Neural progenitor cell (in vitro differentiated cells): ENCODE data around the gene CDK5RAP3. TPM values are rescaled to one million over a fixed set of nuclear protein-coding genes. Genes with fewer than 3 reads are reported as not detected.
A peak's percentile ranks its signal among the peaks of the same experiment; 100 is the strongest.

Source experiments
- DNase-seq: peaks from one replicate; pipeline ENCODE4 v3.0.0-alpha.2; 2016; ENCODE audit warnings: low spot score
- H2AFZ ChIP-seq: fragments of 200-600 bp; sonication (generic); replicated peaks from 2 replicates; pipeline ENCODE4 v1.6.1; 2016; ENCODE audit warnings: antibody characterized with exemption
- H3F3A ChIP-seq: fragments of 200-600 bp; sonication (generic); 2 replicates; pipeline ENCODE4 v1.6.1; 2016; ENCODE audit warnings: antibody characterized with exemption, low read depth
- H3K27ac ChIP-seq: fragments of 200-600 bp; sonication (generic); 2 replicates; pipeline ENCODE4 v1.5.1; 2016; ENCODE audit warnings: mild to moderate bottlenecking
- H3K27me3 ChIP-seq: fragments of 200-600 bp; sonication (generic); 2 replicates; pipeline ENCODE4 v1.6.1; 2016; ENCODE audit warnings: mild to moderate bottlenecking, moderate library complexity
- H3K36me3 ChIP-seq: fragments of 200-600 bp; sonication (generic); 2 replicates; pipeline ENCODE4 v1.5.1; 2016
- H3K4me1 ChIP-seq: fragments of 200-600 bp; sonication (generic); 2 replicates; pipeline ENCODE4 v1.6.1; 2016; ENCODE audit warnings: mixed run types
- H3K4me2 ChIP-seq: fragments of 200-600 bp; sonication (generic); 2 replicates; pipeline ENCODE4 v1.6.1; 2016
- H3K4me3 ChIP-seq: fragments of 200-600 bp; sonication (generic); 2 replicates; pipeline ENCODE4 v1.5.1; 2016
- H3K79me2 ChIP-seq: fragments of 200-600 bp; sonication (generic); 2 replicates; pipeline ENCODE4 v1.6.1; 2016; ENCODE audit warnings: low read depth
- H3K9ac ChIP-seq: fragments of 200-600 bp; sonication (generic); 2 replicates; pipeline ENCODE4 v1.6.1; 2016
- H3K9me3 ChIP-seq: fragments of 200-600 bp; sonication (generic); 2 replicates; pipeline ENCODE4 v1.5.1; 2016; ENCODE audit warnings: low read depth
- H4K20me1 ChIP-seq: fragments of 200-600 bp; sonication (generic); 2 replicates; pipeline ENCODE4 v1.6.1; 2016; ENCODE audit warnings: low read depth
- H3K27ac Mint-ChIP-seq: 3 replicates; pipeline ENCODE4 v1.8.0; 2021; ENCODE audit warnings: mixed read lengths
- H3K27me3 Mint-ChIP-seq: 2 replicates; pipeline ENCODE4 v1.8.0; 2022; ENCODE audit warnings: low read depth, mild to moderate bottlenecking, inconsistent platforms, moderate library complexity, mixed read lengths; ENCODE audit not compliant: insufficient read depth
- H3K36me3 Mint-ChIP-seq: 3 replicates; pipeline ENCODE4 v1.8.0; 2021; ENCODE audit warnings: mixed read lengths
- H3K4me1 Mint-ChIP-seq: 3 replicates; pipeline ENCODE4 v1.8.0; 2021; ENCODE audit warnings: mixed read lengths
- H3K4me3 Mint-ChIP-seq: 3 replicates; pipeline ENCODE4 v1.8.0; 2021; ENCODE audit warnings: mild to moderate bottlenecking, moderate library complexity, mixed read lengths
- H3K9me3 Mint-ChIP-seq: 3 replicates; pipeline ENCODE4 v1.8.0; 2020; ENCODE audit warnings: mixed read lengths
- EZH2 ChIP-seq: fragments of 200-600 bp; sonication (generic); IDR thresholded peaks from 2 replicates; pipeline ENCODE4 v1.6.1; 2017; ENCODE audit warnings: antibody characterized with exemption, mild to moderate bottlenecking, moderate library complexity
- EZH2phosphoT487 ChIP-seq: fragments of 200-600 bp; sonication (generic); IDR thresholded peaks from 2 replicates; pipeline ENCODE4 v1.6.1; 2017; ENCODE audit warnings: antibody characterized with exemption
- total RNA-seq: library from RNA; depleted of rRNA; stranded (reverse); fragments of >200 nt; gene quantifications from 2 replicates; pipeline ENCODE4 v1.2.3, GENCODE V29; 2015; ENCODE audit warnings: low replicate concordance
- TF ChIP-seq, protein P1 (sequence below): fragments of 200-600 bp; sonication (generic); IDR thresholded peaks from 2 replicates; pipeline ENCODE4 v1.5.1; 2017; ENCODE audit warnings: antibody characterized with exemption, mild to moderate bottlenecking

CDK5RAP3 gene
- total RNA-seq, 1 donor from 2014 or later: 104 TPM

DNA sequence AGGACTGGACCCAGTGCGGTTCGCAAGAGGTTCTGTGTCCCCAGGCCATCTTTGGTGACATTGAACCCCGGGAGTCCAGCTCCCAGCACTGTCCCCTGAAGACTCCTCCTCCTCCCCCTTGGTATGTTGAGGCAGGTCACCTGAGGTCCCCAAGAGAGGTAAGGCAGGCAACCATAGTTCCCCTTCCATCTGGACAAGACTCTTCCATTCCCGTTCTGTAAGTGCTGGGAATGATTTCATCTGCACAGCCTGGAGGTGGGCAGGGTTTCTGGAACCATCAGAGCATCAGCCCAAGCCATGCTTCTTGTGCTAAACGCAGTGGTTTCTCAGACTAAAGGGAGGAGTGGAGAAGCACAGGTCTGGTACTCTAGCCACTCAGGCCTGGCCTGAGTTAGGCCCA lies 41.7 kb downstream of the CDK5RAP3 start:
- H3K4me3 Mint-ChIP-seq: peak overlapping the region; percentile 53
- H3K4me2 ChIP-seq: peak overlapping the region; percentile 97
- H3K79me2 ChIP-seq: no peaks in the 10 kb centered on the region
- H3K27ac Mint-ChIP-seq: peak overlapping the region; percentile 95
- peaks cover 59% of the 10 kb centered on the region for H3K4me1 ChIP-seq
- no peak overlapping the region for H3K9ac ChIP-seq
- no peaks in the 10 kb centered on the region for H3K36me3 ChIP-seq
- H3K27ac ChIP-seq: no peak overlapping the region
- TF ChIP-seq, protein P1, sequence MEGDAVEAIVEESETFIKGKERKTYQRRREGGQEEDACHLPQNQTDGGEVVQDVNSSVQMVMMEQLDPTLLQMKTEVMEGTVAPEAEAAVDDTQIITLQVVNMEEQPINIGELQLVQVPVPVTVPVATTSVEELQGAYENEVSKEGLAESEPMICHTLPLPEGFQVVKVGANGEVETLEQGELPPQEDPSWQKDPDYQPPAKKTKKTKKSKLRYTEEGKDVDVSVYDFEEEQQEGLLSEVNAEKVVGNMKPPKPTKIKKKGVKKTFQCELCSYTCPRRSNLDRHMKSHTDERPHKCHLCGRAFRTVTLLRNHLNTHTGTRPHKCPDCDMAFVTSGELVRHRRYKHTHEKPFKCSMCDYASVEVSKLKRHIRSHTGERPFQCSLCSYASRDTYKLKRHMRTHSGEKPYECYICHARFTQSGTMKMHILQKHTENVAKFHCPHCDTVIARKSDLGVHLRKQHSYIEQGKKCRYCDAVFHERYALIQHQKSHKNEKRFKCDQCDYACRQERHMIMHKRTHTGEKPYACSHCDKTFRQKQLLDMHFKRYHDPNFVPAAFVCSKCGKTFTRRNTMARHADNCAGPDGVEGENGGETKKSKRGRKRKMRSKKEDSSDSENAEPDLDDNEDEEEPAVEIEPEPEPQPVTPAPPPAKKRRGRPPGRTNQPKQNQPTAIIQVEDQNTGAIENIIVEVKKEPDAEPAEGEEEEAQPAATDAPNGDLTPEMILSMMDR: no peak
- TF ChIP-seq EZH2: no peak
- TF ChIP-seq EZH2phosphoT487: no peak
- no peak for DNase-seq
- H3K4me3 ChIP-seq: no peak overlapping the region
- no peak overlapping the region for H2AFZ ChIP-seq
- no peaks in the 10 kb centered on the region for H4K20me1 ChIP-seq
- peaks cover 73% of the 10 kb centered on the region for H3K4me1 Mint-ChIP-seq
- H3K27me3 ChIP-seq: no peaks in the 10 kb centered on the region
- peaks cover 9% of the 10 kb centered on the region for H3K27me3 Mint-ChIP-seq
- no peaks in the 10 kb centered on the region for H3K9me3 Mint-ChIP-seq
- peaks cover 54% of the 10 kb centered on the region for H3F3A ChIP-seq
- H3K9me3 ChIP-seq: no peaks in the 10 kb centered on the region
- no peaks in the 10 kb centered on the region for H3K36me3 Mint-ChIP-seq

DNA sequence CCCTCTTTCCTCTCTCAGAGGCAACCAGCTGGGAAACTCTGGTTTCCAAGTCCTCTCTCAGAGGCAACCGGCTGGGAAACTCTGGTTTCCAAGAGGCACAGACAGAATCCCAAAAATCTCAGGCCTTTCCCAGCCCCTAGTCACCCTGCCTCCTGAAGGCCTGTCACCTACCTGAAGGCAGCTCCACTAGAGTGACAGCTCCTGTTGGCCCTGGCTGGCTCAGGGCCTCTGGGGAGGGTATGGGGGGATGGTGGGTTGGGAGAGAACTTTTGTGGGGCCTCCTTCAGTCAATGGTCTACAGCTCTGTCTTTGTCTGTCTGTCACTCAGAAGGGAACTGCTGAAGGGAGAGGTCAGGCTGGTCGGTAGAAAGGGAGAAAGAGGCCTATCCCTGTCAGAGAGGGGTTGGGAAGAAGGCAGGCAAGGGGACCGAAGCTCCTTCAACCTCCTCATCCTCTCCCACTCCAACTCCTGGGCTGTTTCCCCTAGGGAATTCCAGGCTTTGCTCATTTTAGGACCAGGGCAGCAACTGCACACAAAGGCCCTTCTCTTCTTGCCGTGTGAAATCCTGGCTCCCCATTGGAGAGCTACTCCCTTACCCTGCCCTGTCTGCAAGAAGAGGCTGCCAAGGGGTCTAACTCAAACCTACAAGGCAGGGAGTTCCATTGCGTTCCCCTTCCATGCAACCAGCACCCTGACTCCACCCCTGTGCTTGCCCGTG lies 43.1 kb downstream of the CDK5RAP3 start:
- DNase-seq: peak; percentile 38
- TF ChIP-seq, protein P1: no peak
- TF ChIP-seq EZH2phosphoT487 (no peak), EZH2 (no peak)
- Mint-ChIP-seq H3K27ac (peak overlapping the region; percentile 95), H3K4me3 (peak overlapping the region; percentile 53), H3K36me3 (no peaks in the 10 kb centered on the region), H3K4me1 (peaks cover 80% of the 10 kb centered on the region), H3K27me3 (peaks cover 9% of the 10 kb centered on the region), H3K9me3 (no peaks in the 10 kb centered on the region)
- no peaks in the 10 kb centered on the region for H3K27me3 ChIP-seq
- H3K9ac ChIP-seq: no peak overlapping the region
- no peaks in the 10 kb centered on the region for H3K36me3 ChIP-seq
- peak overlapping the region; percentile 74 for H2AFZ ChIP-seq
- no peaks in the 10 kb centered on the region for H3K79me2 ChIP-seq
- H4K20me1 ChIP-seq: no peaks in the 10 kb centered on the region
- peaks cover 65% of the 10 kb centered on the region for H3K4me1 ChIP-seq
- H3K4me3 ChIP-seq: no peak overlapping the region
- no peaks in the 10 kb centered on the region for H3K9me3 ChIP-seq
- peak overlapping the region; percentile 43 for H3K27ac ChIP-seq
- peak overlapping the region; percentile 97 for H3K4me2 ChIP-seq
- peaks cover 58% of the 10 kb centered on the region for H3F3A ChIP-seq

DNA sequence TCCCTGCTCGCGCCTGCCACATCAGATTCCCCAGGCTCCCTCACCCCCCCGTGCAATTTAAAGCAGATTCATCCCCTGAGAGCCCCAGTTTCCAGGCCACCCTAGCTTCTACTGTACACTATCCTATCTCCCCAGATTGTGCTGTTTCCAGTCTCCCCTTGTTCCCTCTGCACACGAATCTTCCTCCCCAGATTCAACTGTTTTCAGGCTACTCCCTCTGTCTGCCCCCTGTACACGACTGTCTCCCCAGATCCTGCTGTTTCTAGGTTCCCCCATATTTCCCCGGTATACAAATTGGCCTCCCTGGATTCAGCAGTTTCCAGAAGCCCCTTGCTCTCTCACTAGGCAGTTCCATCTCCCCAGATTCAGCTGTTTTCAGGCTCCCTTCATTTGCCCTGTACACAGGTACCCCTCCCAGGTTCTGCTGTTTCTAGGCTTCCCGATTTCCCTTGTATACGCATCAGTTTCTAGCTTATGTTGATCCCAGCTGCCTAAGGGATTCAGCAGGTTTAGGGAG lies 43.7 kb downstream of the CDK5RAP3 start:
- Histone ChIP-seq H3K27me3 (no peaks in the 10 kb centered on the region), H3F3A (peaks cover 59% of the 10 kb centered on the region), H3K4me2 (peak overlapping the region; percentile 97), H2AFZ (peak overlapping the region; percentile 74), H3K9me3 (no peaks in the 10 kb centered on the region), H4K20me1 (no peaks in the 10 kb centered on the region), H3K4me1 (peaks cover 65% of the 10 kb centered on the region), H3K27ac (no peak overlapping the region), H3K79me2 (no peaks in the 10 kb centered on the region), H3K4me3 (no peak overlapping the region), H3K36me3 (no peaks in the 10 kb centered on the region), H3K9ac (no peak overlapping the region)
- H3K27me3 Mint-ChIP-seq: peaks cover 7% of the 10 kb centered on the region
- TF ChIP-seq, protein P1: no peak
- TF ChIP-seq EZH2: no peak
- TF ChIP-seq EZH2phosphoT487: no peak
- peak overlapping the region; percentile 53 for H3K4me3 Mint-ChIP-seq
- no peaks in the 10 kb centered on the region for H3K9me3 Mint-ChIP-seq
- H3K36me3 Mint-ChIP-seq: no peaks in the 10 kb centered on the region
- H3K4me1 Mint-ChIP-seq: peaks cover 78% of the 10 kb centered on the region
- no peak for DNase-seq
- H3K27ac Mint-ChIP-seq: peak overlapping the region; percentile 95
